ENCODE data around the gene HCRTR1. TPM values are rescaled to one million over a fixed set of nuclear protein-coding genes. Genes with fewer than 3 reads are reported as not detected.

The HCRTR1 gene
- polyA plus RNA-seq, 1 experiment: not detected

DNA sequence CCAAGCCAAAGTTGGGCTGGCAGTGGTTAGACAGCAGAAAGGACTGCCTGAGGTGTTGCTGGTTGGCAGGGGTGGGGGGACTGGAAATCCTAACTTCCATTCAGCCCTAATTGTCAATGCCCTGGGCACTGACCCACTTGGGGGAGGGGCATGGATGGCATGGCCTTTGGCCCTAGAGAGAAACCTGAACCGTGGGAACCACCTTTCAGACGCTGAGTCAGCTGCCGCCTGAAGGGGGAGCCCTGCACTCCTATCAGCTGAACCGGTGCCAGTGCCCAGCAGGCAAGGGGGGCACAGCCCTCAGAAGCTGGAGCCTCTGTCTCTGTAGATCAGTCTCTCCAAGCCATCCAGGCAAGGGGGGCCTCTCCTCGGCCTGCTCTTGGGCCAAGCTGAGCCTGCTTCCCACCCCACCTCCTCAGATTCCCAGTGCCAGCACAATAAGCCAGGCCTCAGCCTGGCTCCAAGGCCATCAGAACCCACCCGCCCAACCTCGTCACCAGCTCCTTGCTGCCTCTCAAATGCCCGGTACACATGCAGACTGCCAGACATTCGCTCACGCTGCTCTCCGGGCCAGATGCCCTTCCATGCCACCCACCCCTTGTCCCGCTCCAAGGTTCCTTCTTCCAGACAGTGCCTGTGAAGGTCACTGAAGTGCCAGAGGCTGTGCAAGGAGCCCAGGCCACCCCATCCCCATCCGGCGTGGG, 29.6 kb upstream of the HCRTR1 start:
- no peak for DNase-seq (ENCODE audit: low read depth, low spot score)
- POLR2A ChIA-PET: interaction anchor here (0.6 kb wide), 1 partner anchor 10 kb away, joined by 4 read pairs; no protein-coding TSS in a partner anchor

GRCh38 chr1:31588751-31589515, 28.6 kb upstream of the HCRTR1 start:
- no peak overlapping the region for H3K4me3 ChIP-seq (ENCODE audit: low read depth, low read length)
- POLR2A ChIA-PET: interaction anchor here (0.6 kb wide), 1 partner anchor 611 kb away, joined by 3 read pairs; the partner anchor contains the start of gene CCDC28B

More for the DNA sequence above, 29.6 kb upstream of the HCRTR1 start:
- peaks cover 4% of the 10 kb centered on the region for H3K27me3 ChIP-seq (ENCODE audit: control insufficient read depth, insufficient read depth, low read length)
- peak; percentile 65 for TF ChIP-seq CTCF (IDR thresholded peaks at IDR 0.05; ENCODE audit: low read depth, low read length)
- CTCF ChIA-PET: interaction anchor here (0.6 to 0.9 kb wide), 3 partner anchors 57 to 453 kb away, joined by 3 read pairs; no protein-coding TSS in a partner anchor
- no peak overlapping the region for H3K27ac ChIP-seq (ENCODE audit: low read depth, low read length)
- no peaks in the 10 kb centered on the region for H3K9me3 ChIP-seq (ENCODE audit: control insufficient read depth, insufficient read depth, low read length)
- no peak overlapping the region for H3K4me3 ChIP-seq (ENCODE audit: low read depth, low read length)

GRCh38 chr1:31591425-31592093, 25.9 kb upstream of the HCRTR1 start:
- Histone ChIP-seq H3K9me3 (ENCODE audit: control insufficient read depth, insufficient read depth, low read length) (no peaks in the 10 kb centered on the region), H3K4me3 (ENCODE audit: low read depth, low read length) (no peak overlapping the region), H3K27me3 (ENCODE audit: control insufficient read depth, insufficient read depth, low read length) (peaks cover 6% of the 10 kb centered on the region), H3K27ac (ENCODE audit: low read depth, low read length) (no peak overlapping the region)
- no peak for DNase-seq (ENCODE audit: low read depth, low spot score)
- ChIA-PET POLR2A (no interaction called here), CTCF (interaction anchor here (0.6 to 4.6 kb wide), 11 partner anchors 12 to 198 kb away, joined by 3 to 48 read pairs (median 3); no protein-coding TSS in a partner anchor)
- no peak for TF ChIP-seq CTCF (IDR thresholded peaks at IDR 0.05; ENCODE audit: low read depth, low read length)

More at GRCh38 chr1:31588751-31589515, 28.6 kb upstream of the HCRTR1 start:
- Histone ChIP-seq H3K27me3 (ENCODE audit: control insufficient read depth, insufficient read depth, low read length) (peaks cover 6% of the 10 kb centered on the region), H3K9me3 (ENCODE audit: control insufficient read depth, insufficient read depth, low read length) (no peaks in the 10 kb centered on the region), H3K27ac (ENCODE audit: low read depth, low read length) (no peak overlapping the region)
- CTCF ChIA-PET: no interaction called here
- DNase-seq (ENCODE audit: low read depth, low spot score): no peak
- TF ChIP-seq CTCF (IDR thresholded peaks at IDR 0.05; ENCODE audit: low read depth, low read length): no peak

- no peaks in the 10 kb centered on the region for H3K9me3 ChIP-seq (ENCODE audit: control insufficient read depth, insufficient read depth, low read length)
- POLR2A ChIA-PET: no interaction called here
- H3K27me3 ChIP-seq (ENCODE audit: control insufficient read depth, insufficient read depth, low read length): peaks cover 6% of the 10 kb centered on the region
- no peak overlapping the region for H3K4me3 ChIP-seq (ENCODE audit: low read depth, low read length)
- DNase-seq (ENCODE audit: low read depth, low spot score): no peak
- H3K27ac ChIP-seq (ENCODE audit: low read depth, low read length): no peak overlapping the region
- CTCF ChIA-PET: interaction anchor here (1.0 to 4.6 kb wide), 5 partner anchors 13 to 197 kb away, joined by 3 to 48 read pairs (median 3); no protein-coding TSS in a partner anchor
- TF ChIP-seq CTCF (IDR thresholded peaks at IDR 0.05; ENCODE audit: low read depth, low read length): no peak
Observed at GRCh38 chr1:31592132-31592531, 25.4 kb upstream of the HCRTR1 start.

Data from AG04450 (cell line).